Measurements from ENCODE around the gene HSP90AB1.
"Not testable (repeated sequence)": the region's sequence is repeated elsewhere in the genome, so short reads cannot be mapped to it uniquely, and the experiment has no call there.

Gene HSP90AB1

GRCh38 chr6:44222486-44223318, 24.2 kb upstream of the HSP90AB1 start:
- DNase-seq: no peak

GRCh38 chr6:44223319-44224028, 23.4 kb upstream of the HSP90AB1 start, which contains the start of gene SLC29A1:
Gene SLC29A1 (plus strand): TSS chr6:44223595. CDS start chr6:44227314, 3,719 bp downstream.
- DNase-seq: peak; percentile 65 to 76 (median 70)

GRCh38 chr6:44224029-44224964, 22.6 kb upstream of the HSP90AB1 start:
- no peak for DNase-seq

- no peak for DNase-seq
Measured at GRCh38 chr6:44224965-44225305, 22.0 kb upstream of the HSP90AB1 start.

GRCh38 chr6:44225579-44226325, 21.1 kb upstream of the HSP90AB1 start:
- DNase-seq: no peak

DNA sequence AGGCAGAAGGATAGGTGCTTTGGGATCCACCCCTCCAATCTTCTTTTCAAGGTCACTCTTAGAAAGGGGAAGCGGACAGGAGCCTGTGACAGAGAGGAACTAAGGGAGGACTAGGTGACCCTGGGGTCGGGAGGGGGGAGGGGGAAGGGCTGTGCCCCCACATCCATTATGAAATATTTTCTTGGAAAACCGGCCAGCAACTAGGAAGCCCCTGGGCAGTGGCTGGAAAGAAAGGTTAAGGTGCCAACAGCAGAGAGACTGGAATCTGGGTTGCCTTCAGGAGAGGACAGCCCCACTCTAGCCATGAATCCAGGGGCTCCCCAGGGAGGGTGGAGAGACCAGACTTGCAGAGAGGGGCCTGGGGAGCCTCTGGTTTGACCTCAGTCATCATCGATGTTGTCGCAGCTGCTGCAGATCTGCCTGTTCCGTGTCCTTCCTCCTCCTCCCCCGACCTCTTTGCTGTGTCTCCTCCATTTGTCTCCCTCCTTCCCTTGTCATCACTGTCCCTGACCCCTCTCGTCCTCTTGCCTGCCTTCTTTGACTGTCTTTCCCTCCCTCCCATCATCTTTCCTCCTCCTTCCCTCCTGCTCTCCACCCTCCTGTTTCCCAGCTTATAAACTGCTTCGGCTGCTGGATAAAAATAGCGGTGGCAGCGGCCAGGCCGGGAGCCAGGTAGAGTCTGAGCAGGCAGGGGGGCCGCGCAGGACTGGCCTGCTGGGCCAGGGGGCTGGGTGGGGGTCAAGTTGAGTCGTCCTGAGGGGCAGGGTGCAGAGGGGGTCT, 20.3 kb upstream of the HSP90AB1 start:
- DNase-seq: no peak

GRCh38 chr6:44227148-44227793, 19.6 kb upstream of the HSP90AB1 start:
- no peak for DNase-seq

GRCh38 chr6:44228031-44228430, 18.9 kb upstream of the HSP90AB1 start:
- DNase-seq: no peak

- no peak for DNase-seq
Measured at GRCh38 chr6:44228433-44228832, 18.5 kb upstream of the HSP90AB1 start.

DNA sequence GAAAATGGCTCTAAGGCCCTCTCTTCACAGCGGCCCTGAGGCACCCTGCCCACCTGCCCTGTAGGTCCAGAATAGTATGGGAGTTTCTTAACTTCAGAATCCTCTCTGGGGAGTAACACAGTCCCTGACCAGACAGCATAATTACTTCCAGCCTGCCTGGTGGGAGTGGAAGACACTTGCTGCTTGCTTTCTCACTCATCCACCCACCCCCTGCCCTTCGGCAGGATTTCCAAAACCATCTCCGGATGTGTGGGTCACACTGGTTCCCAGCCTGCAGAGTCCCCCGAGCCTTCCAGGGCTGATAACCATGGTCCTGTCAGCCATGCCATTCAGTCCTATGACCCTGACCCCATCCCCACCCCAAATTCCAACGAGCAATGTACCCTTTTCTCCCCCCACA, 18.1 kb upstream of the HSP90AB1 start:
- DNase-seq: no peak

DNA sequence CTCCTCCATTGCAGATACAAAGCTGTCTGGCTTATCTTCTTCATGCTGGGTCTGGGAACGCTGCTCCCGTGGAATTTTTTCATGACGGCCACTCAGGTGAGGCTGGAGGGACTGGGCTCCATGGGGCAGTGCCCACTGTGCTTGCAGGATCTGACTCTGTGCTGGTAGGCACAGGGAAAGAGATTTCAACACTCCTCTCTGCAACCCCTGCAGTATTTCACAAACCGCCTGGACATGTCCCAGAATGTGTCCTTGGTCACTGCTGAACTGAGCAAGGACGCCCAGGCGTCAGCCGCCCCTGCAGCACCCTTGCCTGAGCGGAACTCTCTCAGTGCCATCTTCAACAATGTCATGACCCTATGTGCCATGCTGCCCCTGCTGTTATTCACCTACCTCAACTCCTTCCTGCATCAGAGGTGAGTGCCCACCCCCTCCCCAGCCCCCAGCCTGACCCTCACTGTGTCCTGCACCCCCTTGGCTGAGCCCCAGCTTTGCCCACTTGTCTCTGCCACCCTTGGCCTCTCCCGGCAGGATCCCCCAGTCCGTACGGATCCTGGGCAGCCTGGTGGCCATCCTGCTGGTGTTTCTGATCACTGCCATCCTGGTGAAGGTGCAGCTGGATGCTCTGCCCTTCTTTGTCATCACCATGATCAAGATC, 17.4 kb upstream of the HSP90AB1 start:
- DNase-seq: no peak

GRCh38 chr6:44230034-44230675, 16.7 kb upstream of the HSP90AB1 start:
- DNase-seq: no peak

GRCh38 chr6:44231426-44231825, 15.5 kb upstream of the HSP90AB1 start:
- DNase-seq: not testable (repeated sequence)

DNA sequence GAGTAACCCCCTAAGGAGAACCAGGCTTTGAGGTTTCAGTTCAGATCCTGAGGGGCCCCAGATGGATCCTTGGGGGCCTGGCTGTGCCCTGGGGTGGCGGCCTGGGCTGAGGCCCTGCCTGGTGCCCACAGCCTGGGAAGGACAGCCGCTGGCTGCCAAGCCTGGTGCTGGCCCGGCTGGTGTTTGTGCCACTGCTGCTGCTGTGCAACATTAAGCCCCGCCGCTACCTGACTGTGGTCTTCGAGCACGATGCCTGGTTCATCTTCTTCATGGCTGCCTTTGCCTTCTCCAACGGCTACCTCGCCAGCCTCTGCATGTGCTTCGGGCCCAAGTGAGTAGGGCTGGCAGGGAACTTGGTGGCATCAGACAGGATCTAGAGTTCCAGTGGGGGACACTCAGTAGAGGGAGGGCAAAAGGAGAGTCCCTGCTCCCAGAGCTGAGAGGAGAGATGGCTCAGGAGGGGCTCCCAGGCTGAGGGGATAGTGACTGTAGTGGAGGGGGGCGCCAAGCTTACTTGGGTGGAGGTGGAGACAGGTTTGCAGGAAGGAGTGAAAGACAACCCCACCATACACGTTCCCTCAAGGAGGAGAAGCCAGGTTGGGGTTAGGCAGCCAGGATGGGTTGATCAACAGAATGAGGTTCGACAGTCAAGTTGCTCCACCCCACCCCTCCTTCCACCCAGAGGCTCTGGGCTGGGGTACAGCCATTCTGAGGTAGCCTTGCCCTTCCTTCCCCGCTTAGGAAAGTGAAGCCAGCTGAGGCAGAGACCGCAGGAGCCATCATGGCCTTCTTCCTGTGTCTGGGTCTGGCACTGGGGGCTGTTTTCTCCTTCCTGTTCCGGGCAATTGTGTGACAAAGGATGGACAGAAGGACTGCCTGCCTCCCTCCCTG, 14.0 kb upstream of the HSP90AB1 start:
- DNase-seq: no peak

GRCh38 chr6:44233567-44234100, 13.3 kb upstream of the HSP90AB1 start:
- no peak for DNase-seq

GRCh38 chr6:44234101-44235025, 12.5 kb upstream of the HSP90AB1 start:
- DNase-seq: no peak

DNA sequence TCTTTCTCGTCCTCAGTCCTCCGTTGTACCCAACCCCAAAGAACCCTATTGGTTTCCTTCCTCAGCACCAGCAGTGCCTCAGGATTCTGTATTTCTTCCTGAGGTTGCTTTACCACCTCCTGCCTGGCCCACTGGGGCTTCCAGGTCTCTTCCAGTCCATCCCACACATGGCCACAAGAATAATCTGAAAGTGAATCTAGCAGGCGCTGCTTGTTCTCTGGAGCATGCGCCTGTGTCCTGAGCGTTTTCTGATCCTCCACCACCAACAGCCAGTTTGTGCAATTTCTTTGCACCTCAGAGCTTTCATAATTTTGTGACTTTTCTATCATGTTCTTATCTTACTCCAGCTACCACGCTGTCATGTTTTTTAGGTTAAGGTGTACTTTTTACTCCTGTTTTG, 11.6 kb upstream of the HSP90AB1 start:
- DNase-seq: no peak

All from activated CD4-positive, CD25-positive, alpha-beta regulatory T cell (primary cell).